HCT116 (cell line): ENCODE measurements around the gene CTNNA1.

Experiments used
- EGR1 ChIP-seq: IDR thresholded peaks from 2 replicates; pipeline ENCODE4 v1.6.1; 2012; ENCODE audit warnings: low read depth
- EZH2 ChIP-seq: fragments of 200-600 bp; sonication (generic); IDR thresholded peaks from 2 replicates; pipeline ENCODE4 v1.6.1; 2017; ENCODE audit warnings: antibody characterized with exemption, mixed run types
- POLR2A ChIP-seq: IDR thresholded peaks from 2 replicates; pipeline ENCODE4 v1.7.0; 2011; ENCODE audit warnings: borderline replicate concordance; ENCODE audit not compliant: insufficient read depth, insufficient read length; ENCODE audit errors: extremely low read depth
- RAD21 ChIP-seq: IDR thresholded peaks from 2 replicates; pipeline ENCODE4 v1.6.1; 2012; ENCODE audit warnings: low read depth, mild to moderate bottlenecking
- SP1 ChIP-seq: IDR thresholded peaks from 2 replicates; pipeline ENCODE4 v1.6.1; 2012; ENCODE audit warnings: low read depth
- YY1 ChIP-seq: IDR thresholded peaks from 2 replicates; pipeline ENCODE4 v1.6.1; 2011; ENCODE audit warnings: low read length, low read depth, moderate library complexity, mild to moderate bottlenecking; ENCODE audit not compliant: insufficient replicate concordance; ENCODE audit errors: extremely low read depth
- TF ChIP-seq, protein P1 (sequence below): IDR thresholded peaks from 2 replicates; pipeline ENCODE4 v1.6.1; 2012; ENCODE audit warnings: low read depth
- TF ChIP-seq, protein P2 (sequence below), 3 experiments: fragments of 200-600 bp in 1 of 3; sonication (generic) in 1 of 3; IDR thresholded peaks in 2 of 3; conservative IDR thresholded peaks in 1 of 3; 2 replicates each; pipeline ENCODE4 v1.5.1; 2012 to 2017; ENCODE audit warnings: low read depth in 2 of 3, low read length in 2 of 3, antibody characterized with exemption in 1 of 3, borderline replicate concordance in 1 of 3, control low read depth in 1 of 3, mild to moderate bottlenecking in 1 of 3, mixed read lengths in 1 of 3, mixed run types in 1 of 3, moderate library complexity in 1 of 3; ENCODE audit not compliant: insufficient read depth in 1 of 3
- TF ChIP-seq, protein P3 (sequence below): IDR thresholded peaks from 2 replicates; pipeline ENCODE4 v1.6.1; 2012

DNA sequence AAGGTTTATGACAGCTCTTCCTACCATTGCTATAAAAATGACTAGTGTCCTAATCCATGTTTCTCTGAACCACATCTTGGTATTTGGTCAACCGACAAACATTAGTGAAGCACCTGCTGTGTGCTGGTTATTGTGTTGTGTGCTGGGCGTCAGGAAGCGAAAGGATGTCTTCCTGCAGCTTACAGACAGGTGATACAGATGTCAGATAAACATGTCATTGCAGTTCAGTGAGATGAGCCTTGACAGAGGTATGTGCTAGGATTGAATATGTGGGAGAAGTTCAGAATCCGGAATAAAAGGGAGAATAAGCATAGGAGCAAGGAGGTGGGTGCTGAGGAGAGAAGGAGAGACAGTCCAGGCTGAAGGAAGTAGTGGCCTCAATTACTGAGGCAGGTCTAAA, 20.3 kb upstream of the CTNNA1 start:
- TF ChIP-seq, protein P1, sequence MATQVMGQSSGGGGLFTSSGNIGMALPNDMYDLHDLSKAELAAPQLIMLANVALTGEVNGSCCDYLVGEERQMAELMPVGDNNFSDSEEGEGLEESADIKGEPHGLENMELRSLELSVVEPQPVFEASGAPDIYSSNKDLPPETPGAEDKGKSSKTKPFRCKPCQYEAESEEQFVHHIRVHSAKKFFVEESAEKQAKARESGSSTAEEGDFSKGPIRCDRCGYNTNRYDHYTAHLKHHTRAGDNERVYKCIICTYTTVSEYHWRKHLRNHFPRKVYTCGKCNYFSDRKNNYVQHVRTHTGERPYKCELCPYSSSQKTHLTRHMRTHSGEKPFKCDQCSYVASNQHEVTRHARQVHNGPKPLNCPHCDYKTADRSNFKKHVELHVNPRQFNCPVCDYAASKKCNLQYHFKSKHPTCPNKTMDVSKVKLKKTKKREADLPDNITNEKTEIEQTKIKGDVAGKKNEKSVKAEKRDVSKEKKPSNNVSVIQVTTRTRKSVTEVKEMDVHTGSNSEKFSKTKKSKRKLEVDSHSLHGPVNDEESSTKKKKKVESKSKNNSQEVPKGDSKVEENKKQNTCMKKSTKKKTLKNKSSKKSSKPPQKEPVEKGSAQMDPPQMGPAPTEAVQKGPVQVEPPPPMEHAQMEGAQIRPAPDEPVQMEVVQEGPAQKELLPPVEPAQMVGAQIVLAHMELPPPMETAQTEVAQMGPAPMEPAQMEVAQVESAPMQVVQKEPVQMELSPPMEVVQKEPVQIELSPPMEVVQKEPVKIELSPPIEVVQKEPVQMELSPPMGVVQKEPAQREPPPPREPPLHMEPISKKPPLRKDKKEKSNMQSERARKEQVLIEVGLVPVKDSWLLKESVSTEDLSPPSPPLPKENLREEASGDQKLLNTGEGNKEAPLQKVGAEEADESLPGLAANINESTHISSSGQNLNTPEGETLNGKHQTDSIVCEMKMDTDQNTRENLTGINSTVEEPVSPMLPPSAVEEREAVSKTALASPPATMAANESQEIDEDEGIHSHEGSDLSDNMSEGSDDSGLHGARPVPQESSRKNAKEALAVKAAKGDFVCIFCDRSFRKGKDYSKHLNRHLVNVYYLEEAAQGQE: no peak
- TF ChIP-seq, protein P2, sequence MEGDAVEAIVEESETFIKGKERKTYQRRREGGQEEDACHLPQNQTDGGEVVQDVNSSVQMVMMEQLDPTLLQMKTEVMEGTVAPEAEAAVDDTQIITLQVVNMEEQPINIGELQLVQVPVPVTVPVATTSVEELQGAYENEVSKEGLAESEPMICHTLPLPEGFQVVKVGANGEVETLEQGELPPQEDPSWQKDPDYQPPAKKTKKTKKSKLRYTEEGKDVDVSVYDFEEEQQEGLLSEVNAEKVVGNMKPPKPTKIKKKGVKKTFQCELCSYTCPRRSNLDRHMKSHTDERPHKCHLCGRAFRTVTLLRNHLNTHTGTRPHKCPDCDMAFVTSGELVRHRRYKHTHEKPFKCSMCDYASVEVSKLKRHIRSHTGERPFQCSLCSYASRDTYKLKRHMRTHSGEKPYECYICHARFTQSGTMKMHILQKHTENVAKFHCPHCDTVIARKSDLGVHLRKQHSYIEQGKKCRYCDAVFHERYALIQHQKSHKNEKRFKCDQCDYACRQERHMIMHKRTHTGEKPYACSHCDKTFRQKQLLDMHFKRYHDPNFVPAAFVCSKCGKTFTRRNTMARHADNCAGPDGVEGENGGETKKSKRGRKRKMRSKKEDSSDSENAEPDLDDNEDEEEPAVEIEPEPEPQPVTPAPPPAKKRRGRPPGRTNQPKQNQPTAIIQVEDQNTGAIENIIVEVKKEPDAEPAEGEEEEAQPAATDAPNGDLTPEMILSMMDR (IDR thresholded peaks at IDR 0.05 in 2 of 3, conservative IDR thresholded peaks at IDR 0.05 in 1 of 3; ENCODE audit: borderline replicate concordance in 1 of 3, insufficient read depth in 1 of 3, low read depth in 2 of 3, low read length in 2 of 3): no peak
- TF ChIP-seq SP1 (no peak), RAD21 (no peak), POLR2A (no peak), YY1 (no peak), EZH2 (no peak), EGR1 (no peak)
- TF ChIP-seq, protein P3, sequence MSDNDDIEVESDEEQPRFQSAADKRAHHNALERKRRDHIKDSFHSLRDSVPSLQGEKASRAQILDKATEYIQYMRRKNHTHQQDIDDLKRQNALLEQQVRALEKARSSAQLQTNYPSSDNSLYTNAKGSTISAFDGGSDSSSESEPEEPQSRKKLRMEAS: no peak
